ENCODE measurements around the gene ELMO1. TPM values are rescaled to one million over a fixed set of nuclear protein-coding genes. Genes with fewer than 3 reads are reported as not detected.
A peak's percentile ranks its signal among the peaks of the same experiment; 100 is the strongest.

Gene ELMO1
- total and polyA plus RNA-seq, 2 experiments from 2014 or later: 6.5 to 24.9 TPM

- no peak overlapping the region for H3K4me2 ChIP-seq
- peaks cover 7% of the 10 kb centered on the region for H3K27me3 Mint-ChIP-seq (ENCODE audit: insufficient read depth, low read depth, poor library complexity)
- peaks cover 5% of the 10 kb centered on the region for H3K36me3 Mint-ChIP-seq (ENCODE audit: low read depth)
- H3F3A ChIP-seq (replicated peaks; ENCODE audit: low read depth): no peaks in the 10 kb centered on the region
- no peaks in the 10 kb centered on the region for H3K79me2 ChIP-seq (replicated peaks; ENCODE audit: insufficient read depth)
- H3K9me2 ChIP-seq (ENCODE audit: insufficient read depth): peaks cover 10% of the 10 kb centered on the region; the same call in 1 of the 2 replicates
- peaks cover 12% of the 10 kb centered on the region for H3K9me3 Mint-ChIP-seq
- DNase-seq (ENCODE audit: low spot score): no peak
- TF ChIP-seq ETS1 (IDR thresholded peaks at IDR 0.05) (no peak), EZH2phosphoT487 (IDR thresholded peaks at IDR 0.05; ENCODE audit: unreplicated experiment) (no peak), STAT1 (IDR thresholded peaks at IDR 0.05; ENCODE audit: unreplicated experiment) (no peak), ZNF331 (CRISPR knock-in tag; IDR thresholded peaks at IDR 0.05; ENCODE audit: low read depth) (no peak)
- H3K36me3 ChIP-seq (ENCODE audit: insufficient read depth): no peaks in the 10 kb centered on the region
- H3K4me1 Mint-ChIP-seq: peaks cover 7% of the 10 kb centered on the region
- no peak overlapping the region for H3K27ac ChIP-seq (ENCODE audit: low read depth)
- H3K4me3 ChIP-seq: no peak overlapping the region
- no peak for ATAC-seq
- H4K20me1 ChIP-seq (replicated peaks; ENCODE audit: insufficient read depth): no peaks in the 10 kb centered on the region
- peaks cover 10% of the 10 kb centered on the region; the same call in 1 of the 2 replicates for H3K4me1 ChIP-seq (ENCODE audit: insufficient read depth)
- H3K27ac Mint-ChIP-seq: peak overlapping the region; percentile 34; the same call in 1 of the 2 replicates
- no peak overlapping the region for H2AFZ ChIP-seq
- H3K4me3 Mint-ChIP-seq: no peak overlapping the region
- H3K27me3 ChIP-seq (ENCODE audit: insufficient read depth): no peaks in the 10 kb centered on the region
Measured at GRCh38 chr7:36942955-36943354, 505.7 kb downstream of the ELMO1 start.

GRCh38 chr7:36942541-36942940 lies 506.1 kb downstream of the ELMO1 start:
- H3K27ac Mint-ChIP-seq: no peak overlapping the region
- H2AFZ ChIP-seq: no peak overlapping the region
- peaks cover 10% of the 10 kb centered on the region for H3K36me3 Mint-ChIP-seq (ENCODE audit: low read depth)
- H3K4me3 Mint-ChIP-seq: no peak overlapping the region
- H3F3A ChIP-seq (replicated peaks; ENCODE audit: low read depth): no peaks in the 10 kb centered on the region
- peaks cover 16% of the 10 kb centered on the region for H3K9me3 Mint-ChIP-seq
- H3K36me3 ChIP-seq (ENCODE audit: insufficient read depth): no peaks in the 10 kb centered on the region
- H3K4me1 Mint-ChIP-seq: peaks cover 7% of the 10 kb centered on the region
- no peaks in the 10 kb centered on the region for H4K20me1 ChIP-seq (replicated peaks; ENCODE audit: insufficient read depth)
- H3K4me2 ChIP-seq: no peak overlapping the region
- peaks cover 7% of the 10 kb centered on the region for H3K27me3 Mint-ChIP-seq (ENCODE audit: insufficient read depth, low read depth, poor library complexity)
- H3K4me1 ChIP-seq (ENCODE audit: insufficient read depth): peaks cover 10% of the 10 kb centered on the region; the same call in 1 of the 2 replicates
- no peaks in the 10 kb centered on the region for H3K27me3 ChIP-seq (ENCODE audit: insufficient read depth)
- no peak overlapping the region for H3K4me3 ChIP-seq
- TF ChIP-seq JUNB (IDR thresholded peaks at IDR 0.05; ENCODE audit: unreplicated experiment): no peak
- no peak for TF ChIP-seq STAT1 (IDR thresholded peaks at IDR 0.05; ENCODE audit: unreplicated experiment)
- no peak for TF ChIP-seq REST (IDR thresholded peaks at IDR 0.05; ENCODE audit: unreplicated experiment)
- TF ChIP-seq EZH2 (IDR thresholded peaks at IDR 0.05; ENCODE audit: low read depth, unreplicated experiment): no peak
- TF ChIP-seq ZNF331 (CRISPR knock-in tag; IDR thresholded peaks at IDR 0.05; ENCODE audit: low read depth): no peak
- no peak for TF ChIP-seq ETS1 (IDR thresholded peaks at IDR 0.05)
- TF ChIP-seq POLR2AphosphoS5 (IDR thresholded peaks at IDR 0.05; ENCODE audit: low read depth): no peak
- TF ChIP-seq CTCF (conservative IDR thresholded peaks at IDR 0.05; ENCODE audit: low read depth in 2 of 2): no peak
- no peak for TF ChIP-seq ZNF114 (CRISPR knock-in tag; IDR thresholded peaks at IDR 0.05)
- no peak for TF ChIP-seq NANOG (IDR thresholded peaks at IDR 0.05; ENCODE audit: borderline replicate concordance)
- H3K9me2 ChIP-seq (ENCODE audit: insufficient read depth): peaks cover 8% of the 10 kb centered on the region; the same call in 1 of the 2 replicates
- ATAC-seq (no peak), DNase-seq (ENCODE audit: low spot score) (no peak)
- no peak overlapping the region for H3K27ac ChIP-seq (ENCODE audit: low read depth)
- H3K79me2 ChIP-seq (replicated peaks; ENCODE audit: insufficient read depth): no peaks in the 10 kb centered on the region

Data from GM23338 (cell line).